HEK293 (cell line): ENCODE measurements around the gene BBLN.

ENCODE experiments used
- CTCF ChIA-PET: fragments of 350-600 bp; formaldehyde crosslinking; extraction: SDS; loops from one replicate; lab custom pipeline; 2021; ENCODE audit warnings: antibody characterized with exemption; lab: Yijun Ruan, JAX
- POLR2A ChIA-PET: fragments of 300-600 bp; formaldehyde crosslinking; extraction: SDS; loops from one replicate; lab custom pipeline; 2020; ENCODE audit warnings: antibody characterized with exemption, inconsistent platforms; lab: Yijun Ruan, JAX
- H3K27ac ChIP-seq: fragments of 200-500 bp; sonication (Bioruptor generic); 2 replicates; pipeline ENCODE4 v1.5.1; 2014; ENCODE audit warnings: low read depth, low read length, control low read depth, inconsistent platforms; ENCODE audit errors: extremely low read depth
- H3K36me3 ChIP-seq, 2 experiments: fragments of 200-500 bp in 1 of 2; sonication (Bioruptor generic) in 1 of 2; 1 replicate in 1 of 2; 2 replicates in 1 of 2; pipeline ENCODE4 v1.5.1; 2014 to 2017; ENCODE audit warnings: inconsistent platforms in 2 of 2, low read length in 2 of 2; ENCODE audit not compliant: control insufficient read depth in 2 of 2, insufficient read depth in 1 of 2
- H3K4me1 ChIP-seq: fragments of 200-500 bp; sonication (Bioruptor generic); 2 replicates; pipeline ENCODE4 v1.5.1; 2014; ENCODE audit warnings: mild to moderate bottlenecking, low read length, inconsistent platforms; ENCODE audit not compliant: control insufficient read depth, insufficient read depth
- H3K4me3 ChIP-seq: 2 replicates; pipeline ENCODE4 v1.5.1; 2011; ENCODE audit warnings: low read depth, mild to moderate bottlenecking, control low read depth, low read length, moderate library complexity
- H3K9me3 ChIP-seq: fragments of 200-500 bp; sonication (Bioruptor generic); 2 replicates; pipeline ENCODE4 v1.5.1; 2014; ENCODE audit warnings: low read depth, low read length, inconsistent platforms; ENCODE audit not compliant: control insufficient read depth, insufficient read depth
- GLI2 ChIP-seq: fragments of 450-650 bp; formaldehyde crosslinking; IDR thresholded peaks from 2 replicates; pipeline ENCODE4; 2017; ENCODE audit warnings: missing biosample characterization, missing genetic modification characterization, low read depth, borderline replicate concordance
- KLF16 ChIP-seq: fragments of 450-650 bp; formaldehyde crosslinking; IDR thresholded peaks from 2 replicates; pipeline ENCODE4 v1.5.1; 2017; ENCODE audit warnings: missing biosample characterization, missing genetic modification characterization
- SALL2 ChIP-seq: fragments of 450-650 bp; formaldehyde crosslinking; IDR thresholded peaks from 2 replicates; pipeline ENCODE4 v1.5.0; 2017; ENCODE audit warnings: missing biosample characterization, mild to moderate bottlenecking, missing genetic modification characterization, borderline replicate concordance
- SP2 ChIP-seq: fragments of 450-650 bp; formaldehyde crosslinking; IDR thresholded peaks from 2 replicates; pipeline ENCODE4 v1.5.1; 2016; ENCODE audit warnings: missing biosample characterization, missing genetic modification characterization
- ZEB2 ChIP-seq: fragments of 450-650 bp; formaldehyde crosslinking; IDR thresholded peaks from 2 replicates; pipeline ENCODE4 v1.5.1; 2016; ENCODE audit warnings: missing biosample characterization, missing genetic modification characterization
- ZFP3 ChIP-seq: fragments of 450-650 bp; formaldehyde crosslinking; IDR thresholded peaks from 2 replicates; pipeline ENCODE4 v1.5.1; 2016; ENCODE audit warnings: low read depth, missing biosample characterization, missing genetic modification characterization
- ZNF629 ChIP-seq: fragments of 450-650 bp; formaldehyde crosslinking; IDR thresholded peaks from 2 replicates; pipeline ENCODE4 v1.5.1; 2017; ENCODE audit warnings: missing biosample characterization, missing genetic modification characterization
- ZNF785 ChIP-seq: fragments of 450-650 bp; formaldehyde crosslinking; IDR thresholded peaks from 2 replicates; pipeline ENCODE4 v1.5.1; 2016; ENCODE audit warnings: missing biosample characterization, missing genetic modification characterization
- ZXDB ChIP-seq: fragments of 450-650 bp; formaldehyde crosslinking; IDR thresholded peaks from 2 replicates; pipeline ENCODE4 v1.5.1; 2016; ENCODE audit warnings: missing biosample characterization, missing genetic modification characterization
- TF ChIP-seq, protein P1 (sequence below): fragments of 450-650 bp; formaldehyde crosslinking; IDR thresholded peaks from 2 replicates; pipeline ENCODE4 v1.5.1; 2016; ENCODE audit warnings: missing biosample characterization, missing genetic modification characterization
- TF ChIP-seq, protein P2 (sequence below): fragments of 450-650 bp; formaldehyde crosslinking; IDR thresholded peaks from 2 replicates; pipeline ENCODE4 v1.5.1; 2016; ENCODE audit warnings: missing biosample characterization, missing genetic modification characterization
- TF ChIP-seq, protein P3 (sequence below): fragments of 450-650 bp; IDR thresholded peaks from 2 replicates; pipeline ENCODE4 v1.5.1; 2018; ENCODE audit warnings: missing biosample characterization, missing genetic modification characterization
- TF ChIP-seq, protein P4 (sequence below): fragments of 450-650 bp; formaldehyde crosslinking; IDR thresholded peaks from 2 replicates; pipeline ENCODE4 v1.5.1; 2016; ENCODE audit warnings: missing biosample characterization, missing genetic modification characterization

BBLN gene

DNA sequence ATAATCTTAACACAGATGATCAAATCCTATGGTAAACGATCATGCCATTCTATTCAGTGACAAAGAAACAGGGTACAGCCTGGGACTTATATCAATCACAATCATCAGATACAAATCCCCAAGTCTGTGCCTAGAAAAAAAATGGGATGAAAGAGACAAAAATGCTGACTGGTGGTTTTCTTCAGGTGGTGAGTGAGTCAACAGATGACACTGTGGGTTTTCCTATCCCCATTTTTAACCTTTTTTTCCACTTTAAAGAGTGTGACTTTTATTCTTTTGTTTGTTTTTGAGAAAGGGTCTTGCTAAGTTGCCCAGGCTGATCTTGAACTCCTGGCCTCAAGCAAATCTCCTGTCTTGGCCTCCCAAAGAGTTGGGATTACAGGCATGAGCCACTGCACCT lies 28.1 kb downstream of the BBLN start (continued):
- TF ChIP-seq, protein P1, sequence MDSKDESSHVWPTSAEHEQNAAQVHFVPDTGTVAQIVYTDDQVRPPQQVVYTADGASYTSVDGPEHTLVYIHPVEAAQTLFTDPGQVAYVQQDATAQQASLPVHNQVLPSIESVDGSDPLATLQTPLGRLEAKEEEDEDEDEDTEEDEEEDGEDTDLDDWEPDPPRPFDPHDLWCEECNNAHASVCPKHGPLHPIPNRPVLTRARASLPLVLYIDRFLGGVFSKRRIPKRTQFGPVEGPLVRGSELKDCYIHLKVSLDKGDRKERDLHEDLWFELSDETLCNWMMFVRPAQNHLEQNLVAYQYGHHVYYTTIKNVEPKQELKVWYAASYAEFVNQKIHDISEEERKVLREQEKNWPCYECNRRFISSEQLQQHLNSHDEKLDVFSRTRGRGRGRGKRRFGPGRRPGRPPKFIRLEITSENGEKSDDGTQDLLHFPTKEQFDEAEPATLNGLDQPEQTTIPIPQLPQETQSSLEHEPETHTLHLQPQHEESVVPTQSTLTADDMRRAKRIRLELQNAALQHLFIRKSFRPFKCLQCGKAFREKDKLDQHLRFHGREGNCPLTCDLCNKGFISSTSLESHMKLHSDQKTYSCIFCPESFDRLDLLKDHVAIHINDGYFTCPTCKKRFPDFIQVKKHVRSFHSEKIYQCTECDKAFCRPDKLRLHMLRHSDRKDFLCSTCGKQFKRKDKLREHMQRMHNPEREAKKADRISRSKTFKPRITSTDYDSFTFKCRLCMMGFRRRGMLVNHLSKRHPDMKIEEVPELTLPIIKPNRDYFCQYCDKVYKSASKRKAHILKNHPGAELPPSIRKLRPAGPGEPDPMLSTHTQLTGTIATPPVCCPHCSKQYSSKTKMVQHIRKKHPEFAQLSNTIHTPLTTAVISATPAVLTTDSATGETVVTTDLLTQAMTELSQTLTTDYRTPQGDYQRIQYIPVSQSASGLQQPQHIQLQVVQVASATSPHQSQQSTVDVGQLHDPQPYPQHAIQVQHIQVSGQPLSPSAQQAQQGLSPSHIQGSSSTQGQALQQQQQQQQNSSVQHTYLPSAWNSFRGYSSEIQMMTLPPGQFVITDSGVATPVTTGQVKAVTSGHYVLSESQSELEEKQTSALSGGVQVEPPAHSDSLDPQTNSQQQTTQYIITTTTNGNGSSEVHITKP: no peak

DNA sequence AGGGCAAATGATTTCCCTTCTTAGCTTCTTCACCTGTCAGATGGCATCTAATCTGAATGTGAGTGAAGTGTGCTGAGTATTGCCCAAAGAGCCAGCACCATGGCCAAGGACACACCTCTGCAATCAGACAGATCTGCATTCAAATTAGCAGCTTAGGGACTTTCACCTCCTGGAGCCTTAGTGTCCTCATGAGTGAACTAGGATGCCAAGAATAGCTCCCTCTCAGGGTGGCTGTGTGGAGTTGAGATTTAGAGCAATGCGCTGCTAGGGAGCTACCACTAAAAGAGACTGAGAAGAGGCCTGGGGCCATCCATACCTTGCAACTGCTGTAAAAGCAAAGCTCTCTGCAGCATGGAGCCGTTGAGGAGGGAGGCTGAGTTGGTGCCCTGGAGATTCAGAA lies 29.9 kb downstream of the BBLN start:
- POLR2A ChIA-PET: interaction anchor here (0.6 to 4.5 kb wide), 7 partner anchors 10 to 86 kb away, joined by 3 to 30 read pairs (median 6); partner anchors contain the start of genes BBLN, DNM1, GOLGA2 and SWI5
- H3K36me3 ChIP-seq: peaks cover 8 to 50% of the 10 kb centered on the region in 2 experiments; a peak in 2 of 3 replicates

DNA sequence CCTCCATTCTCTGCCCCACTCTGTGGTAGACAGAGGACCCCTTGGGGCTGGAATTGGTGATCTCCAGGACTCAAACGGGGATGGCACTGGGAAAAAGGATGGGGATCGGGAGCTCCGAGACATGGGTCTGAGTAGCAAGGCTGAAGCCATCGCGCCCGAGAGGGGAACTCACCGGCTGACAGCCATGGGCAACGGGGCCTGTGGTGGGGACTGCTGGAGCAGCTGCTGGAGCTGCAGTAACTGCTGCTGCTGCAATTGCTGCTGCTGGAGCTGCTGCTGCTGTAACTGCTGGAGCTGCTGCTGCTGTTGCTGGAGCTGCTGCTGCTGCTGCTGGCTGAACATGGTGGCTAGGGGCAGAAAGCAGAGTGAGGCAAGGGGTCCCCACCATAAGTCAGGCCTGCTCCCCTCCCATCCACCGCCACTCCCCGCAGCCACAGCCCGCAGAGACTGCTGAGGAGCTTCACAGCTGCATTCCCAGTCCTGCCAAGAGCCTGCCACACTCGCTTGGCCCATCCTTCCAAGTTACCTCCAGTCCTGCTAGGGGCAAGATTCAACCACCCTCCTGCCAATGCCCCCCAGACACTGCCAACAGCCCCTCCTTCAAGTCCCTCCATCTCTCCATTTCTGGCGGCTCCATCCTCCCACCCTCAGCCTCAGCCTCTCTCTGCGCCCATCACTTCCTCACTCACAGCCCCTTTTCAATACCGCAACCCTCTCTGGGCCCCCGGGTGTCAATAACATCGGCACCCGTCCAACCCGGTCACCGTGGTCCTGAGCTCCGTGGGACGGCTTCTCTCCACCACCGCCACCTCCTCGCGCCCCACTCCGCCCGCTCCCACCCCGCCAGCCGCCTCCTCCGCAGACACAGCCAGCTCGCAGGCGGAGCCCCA lies 30.7 kb downstream of the BBLN start:
- Histone ChIP-seq H3K27ac (peak overlapping the region; percentile 70), H3K36me3 (peaks cover 8 to 42% of the 10 kb centered on the region in 2 experiments; a peak in 2 of 3 replicates), H3K9me3 (no peaks in the 10 kb centered on the region), H3K4me1 (no peaks in the 10 kb centered on the region), H3K4me3 (peak overlapping the region; percentile 59)
- ChIA-PET POLR2A (interaction anchor here (0.6 to 4.5 kb wide), 8 partner anchors 9 to 85 kb away, joined by 3 to 30 read pairs (median 6); partner anchors contain the start of genes BBLN, DNM1, GOLGA2 and SWI5), CTCF (interaction anchor here (0.6 to 2.1 kb wide), 9 partner anchors 10 to 639 kb away, joined by 3 to 8 read pairs (median 4); no protein-coding TSS in a partner anchor)
- TF ChIP-seq, protein P2, sequence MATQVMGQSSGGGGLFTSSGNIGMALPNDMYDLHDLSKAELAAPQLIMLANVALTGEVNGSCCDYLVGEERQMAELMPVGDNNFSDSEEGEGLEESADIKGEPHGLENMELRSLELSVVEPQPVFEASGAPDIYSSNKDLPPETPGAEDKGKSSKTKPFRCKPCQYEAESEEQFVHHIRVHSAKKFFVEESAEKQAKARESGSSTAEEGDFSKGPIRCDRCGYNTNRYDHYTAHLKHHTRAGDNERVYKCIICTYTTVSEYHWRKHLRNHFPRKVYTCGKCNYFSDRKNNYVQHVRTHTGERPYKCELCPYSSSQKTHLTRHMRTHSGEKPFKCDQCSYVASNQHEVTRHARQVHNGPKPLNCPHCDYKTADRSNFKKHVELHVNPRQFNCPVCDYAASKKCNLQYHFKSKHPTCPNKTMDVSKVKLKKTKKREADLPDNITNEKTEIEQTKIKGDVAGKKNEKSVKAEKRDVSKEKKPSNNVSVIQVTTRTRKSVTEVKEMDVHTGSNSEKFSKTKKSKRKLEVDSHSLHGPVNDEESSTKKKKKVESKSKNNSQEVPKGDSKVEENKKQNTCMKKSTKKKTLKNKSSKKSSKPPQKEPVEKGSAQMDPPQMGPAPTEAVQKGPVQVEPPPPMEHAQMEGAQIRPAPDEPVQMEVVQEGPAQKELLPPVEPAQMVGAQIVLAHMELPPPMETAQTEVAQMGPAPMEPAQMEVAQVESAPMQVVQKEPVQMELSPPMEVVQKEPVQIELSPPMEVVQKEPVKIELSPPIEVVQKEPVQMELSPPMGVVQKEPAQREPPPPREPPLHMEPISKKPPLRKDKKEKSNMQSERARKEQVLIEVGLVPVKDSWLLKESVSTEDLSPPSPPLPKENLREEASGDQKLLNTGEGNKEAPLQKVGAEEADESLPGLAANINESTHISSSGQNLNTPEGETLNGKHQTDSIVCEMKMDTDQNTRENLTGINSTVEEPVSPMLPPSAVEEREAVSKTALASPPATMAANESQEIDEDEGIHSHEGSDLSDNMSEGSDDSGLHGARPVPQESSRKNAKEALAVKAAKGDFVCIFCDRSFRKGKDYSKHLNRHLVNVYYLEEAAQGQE: no peak
- TF ChIP-seq ZNF785 (tag by site-specific recombination) (no peak), ZEB2 (tag by site-specific recombination) (no peak), ZXDB (tag by site-specific recombination) (no peak), GLI2 (tag by site-specific recombination) (no peak), SP2 (tag by site-specific recombination) (no peak), KLF16 (peak; percentile 48; the same call in 1 of the 2 replicates), ZFP3 (tag by site-specific recombination) (no peak), ZNF629 (no peak)
- TF ChIP-seq, protein P3, sequence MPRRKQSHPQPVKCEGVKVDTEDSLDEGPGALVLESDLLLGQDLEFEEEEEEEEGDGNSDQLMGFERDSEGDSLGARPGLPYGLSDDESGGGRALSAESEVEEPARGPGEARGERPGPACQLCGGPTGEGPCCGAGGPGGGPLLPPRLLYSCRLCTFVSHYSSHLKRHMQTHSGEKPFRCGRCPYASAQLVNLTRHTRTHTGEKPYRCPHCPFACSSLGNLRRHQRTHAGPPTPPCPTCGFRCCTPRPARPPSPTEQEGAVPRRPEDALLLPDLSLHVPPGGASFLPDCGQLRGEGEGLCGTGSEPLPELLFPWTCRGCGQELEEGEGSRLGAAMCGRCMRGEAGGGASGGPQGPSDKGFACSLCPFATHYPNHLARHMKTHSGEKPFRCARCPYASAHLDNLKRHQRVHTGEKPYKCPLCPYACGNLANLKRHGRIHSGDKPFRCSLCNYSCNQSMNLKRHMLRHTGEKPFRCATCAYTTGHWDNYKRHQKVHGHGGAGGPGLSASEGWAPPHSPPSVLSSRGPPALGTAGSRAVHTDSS: no peak
- TF ChIP-seq, protein P4, sequence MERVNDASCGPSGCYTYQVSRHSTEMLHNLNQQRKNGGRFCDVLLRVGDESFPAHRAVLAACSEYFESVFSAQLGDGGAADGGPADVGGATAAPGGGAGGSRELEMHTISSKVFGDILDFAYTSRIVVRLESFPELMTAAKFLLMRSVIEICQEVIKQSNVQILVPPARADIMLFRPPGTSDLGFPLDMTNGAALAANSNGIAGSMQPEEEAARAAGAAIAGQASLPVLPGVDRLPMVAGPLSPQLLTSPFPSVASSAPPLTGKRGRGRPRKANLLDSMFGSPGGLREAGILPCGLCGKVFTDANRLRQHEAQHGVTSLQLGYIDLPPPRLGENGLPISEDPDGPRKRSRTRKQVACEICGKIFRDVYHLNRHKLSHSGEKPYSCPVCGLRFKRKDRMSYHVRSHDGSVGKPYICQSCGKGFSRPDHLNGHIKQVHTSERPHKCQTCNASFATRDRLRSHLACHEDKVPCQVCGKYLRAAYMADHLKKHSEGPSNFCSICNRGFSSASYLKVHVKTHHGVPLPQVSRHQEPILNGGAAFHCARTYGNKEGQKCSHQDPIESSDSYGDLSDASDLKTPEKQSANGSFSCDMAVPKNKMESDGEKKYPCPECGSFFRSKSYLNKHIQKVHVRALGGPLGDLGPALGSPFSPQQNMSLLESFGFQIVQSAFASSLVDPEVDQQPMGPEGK (tag by site-specific recombination): peak; percentile 35

More for the DNA sequence above, 29.9 kb downstream of the BBLN start:
- no peak overlapping the region for H3K27ac ChIP-seq
- no peaks in the 10 kb centered on the region for H3K9me3 ChIP-seq
- CTCF ChIA-PET: interaction anchor here (0.6 to 2.1 kb wide), 9 partner anchors 9 to 269 kb away, joined by 3 to 8 read pairs (median 4); no protein-coding TSS in a partner anchor
- TF ChIP-seq SALL2: no peak
- TF ChIP-seq, protein P2: 0 out of 2 replicates have a peak, but pooled peaks have one; percentile 34
- no peaks in the 10 kb centered on the region for H3K4me1 ChIP-seq
- no peak overlapping the region for H3K4me3 ChIP-seq
